Measurements from ENCODE around the gene LZTS2.
A peak's percentile ranks its signal among the peaks of the same experiment; 100 is the strongest.

The LZTS2 gene

DNA sequence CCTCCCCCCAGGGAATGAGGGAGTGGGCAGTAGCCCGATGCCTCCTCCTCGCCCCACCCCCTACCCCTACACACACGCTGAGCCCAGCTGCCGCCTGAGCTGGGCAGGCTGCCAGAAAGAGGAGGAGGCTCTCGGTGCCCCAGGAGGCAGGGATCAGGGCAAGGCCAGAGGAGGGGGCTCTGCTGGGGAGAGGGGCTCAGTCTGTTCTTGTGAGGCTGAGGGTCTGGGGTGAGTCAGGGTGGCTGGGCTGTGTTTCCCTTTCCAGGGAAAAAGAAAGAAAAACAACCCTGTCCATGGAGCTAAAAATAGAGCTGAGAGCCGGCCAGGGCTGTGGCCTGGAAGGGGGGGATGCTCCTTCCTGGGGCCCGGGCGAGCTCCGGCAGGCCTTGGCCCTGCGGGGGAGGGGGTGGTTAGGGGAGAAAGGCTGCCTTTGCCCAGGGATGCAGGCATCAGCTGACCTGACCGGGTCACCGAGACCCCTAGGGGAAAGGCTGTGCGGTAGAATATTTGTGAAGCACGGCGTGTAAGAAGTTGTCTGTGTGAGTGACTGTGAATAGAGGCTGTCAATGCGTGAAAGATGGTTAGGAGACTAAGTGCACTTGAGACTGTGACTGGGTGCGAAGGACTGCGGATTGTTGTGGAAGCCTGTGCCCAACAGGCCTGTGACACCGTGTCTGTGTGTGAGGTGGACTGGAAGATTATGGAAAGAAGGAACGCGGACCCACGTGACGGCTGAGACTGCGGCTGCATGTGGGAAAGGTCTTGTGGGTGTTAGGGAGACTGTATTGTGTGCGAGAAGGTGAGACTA is 1.2 kb upstream of the LZTS2 start:
- no peaks in the 10 kb centered on the region for H3K9me3 Mint-ChIP-seq
- H3K4me1 Mint-ChIP-seq (ENCODE audit: low read depth in 2 of 2): peaks cover 20 to 23% of the 10 kb centered on the region in 2 donors
- H3K4me3 Mint-ChIP-seq: peak overlapping the region; percentile 76 to 83
- DNase-seq (peak; percentile 26 to 46 (median 44)), ATAC-seq (replicated peaks) (peak; percentile 33)
- peak overlapping the region; percentile 36 to 55 for H3K27ac Mint-ChIP-seq
- no peaks in the 10 kb centered on the region for H3K27me3 Mint-ChIP-seq
- peaks cover 8% of the 10 kb centered on the region for H3K36me3 Mint-ChIP-seq (ENCODE audit: insufficient read depth)

GRCh38 chr10:100998991-100999741 is 442 bp upstream of the LZTS2 start:
- Mint-ChIP-seq H3K27me3 (no peaks in the 10 kb centered on the region), H3K4me1 (ENCODE audit: low read depth in 2 of 2) (peaks cover 20 to 23% of the 10 kb centered on the region in 2 donors), H3K27ac (peak overlapping the region; percentile 36 to 55), H3K36me3 (ENCODE audit: insufficient read depth) (peaks cover 8% of the 10 kb centered on the region), H3K4me3 (peak overlapping the region; percentile 76 to 83), H3K9me3 (no peaks in the 10 kb centered on the region)
- peak; percentile 72 to 81 (median 78) for DNase-seq
- peak; percentile 73 for ATAC-seq (replicated peaks)

GRCh38 chr10:101000127-101000914 is 713 bp downstream of the LZTS2 start:
- H3K27me3 Mint-ChIP-seq: no peaks in the 10 kb centered on the region
- DNase-seq (no peak), ATAC-seq (replicated peaks) (no peak)
- H3K4me3 Mint-ChIP-seq: peak overlapping the region; percentile 45 to 78
- peak overlapping the region in 1 of 2 donors; percentile 84 for H3K27ac Mint-ChIP-seq
- peaks cover 20 to 23% of the 10 kb centered on the region in 2 donors for H3K4me1 Mint-ChIP-seq (ENCODE audit: low read depth in 2 of 2)
- H3K36me3 Mint-ChIP-seq (ENCODE audit: insufficient read depth): peaks cover 11% of the 10 kb centered on the region
- H3K9me3 Mint-ChIP-seq: no peaks in the 10 kb centered on the region

- Mint-ChIP-seq H3K4me3 (peak overlapping the region; percentile 45 to 78), H3K27ac (peak overlapping the region in 1 of 2 donors; percentile 84), H3K4me1 (ENCODE audit: low read depth in 2 of 2) (peaks cover 20 to 21% of the 10 kb centered on the region in 2 donors), H3K36me3 (ENCODE audit: insufficient read depth) (peaks cover 10% of the 10 kb centered on the region), H3K27me3 (no peaks in the 10 kb centered on the region), H3K9me3 (no peaks in the 10 kb centered on the region)
- no peak for DNase-seq
- ATAC-seq (replicated peaks): no peak
Measured at GRCh38 chr10:101000915-101001658, 1.5 kb downstream of the LZTS2 start.

GRCh38 chr10:101001659-101002035 is 2.0 kb downstream of the LZTS2 start:
- Mint-ChIP-seq H3K27me3 (no peaks in the 10 kb centered on the region), H3K4me1 (ENCODE audit: low read depth in 2 of 2) (peaks cover 16% of the 10 kb centered on the region in 2 donors), H3K4me3 (no peak overlapping the region), H3K36me3 (ENCODE audit: insufficient read depth) (peaks cover 6% of the 10 kb centered on the region), H3K9me3 (no peaks in the 10 kb centered on the region), H3K27ac (no peak overlapping the region)
- DNase-seq (no peak), ATAC-seq (replicated peaks) (no peak)

DNA sequence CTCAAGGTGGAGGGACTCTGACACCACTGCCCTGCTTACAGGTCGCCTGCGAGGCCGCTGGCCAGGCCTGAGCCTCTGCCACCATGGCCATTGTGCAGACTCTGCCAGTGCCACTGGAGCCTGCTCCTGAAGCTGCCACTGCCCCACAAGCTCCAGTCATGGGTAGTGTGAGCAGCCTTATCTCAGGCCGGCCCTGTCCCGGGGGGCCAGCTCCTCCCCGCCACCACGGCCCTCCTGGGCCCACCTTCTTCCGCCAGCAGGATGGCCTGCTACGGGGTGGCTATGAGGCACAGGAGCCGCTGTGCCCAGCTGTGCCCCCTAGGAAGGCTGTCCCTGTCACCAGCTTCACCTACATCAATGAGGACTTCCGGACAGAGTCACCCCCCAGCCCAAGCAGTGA is 2.8 kb downstream of the LZTS2 start:
- Mint-ChIP-seq H3K36me3 (ENCODE audit: insufficient read depth) (peaks cover 3% of the 10 kb centered on the region), H3K9me3 (no peaks in the 10 kb centered on the region), H3K4me3 (no peak overlapping the region), H3K27ac (no peak overlapping the region), H3K27me3 (no peaks in the 10 kb centered on the region), H3K4me1 (ENCODE audit: low read depth in 2 of 2) (peaks cover 14 to 15% of the 10 kb centered on the region in 2 donors)
- DNase-seq: no peak
- no peak for ATAC-seq (replicated peaks)

DNA sequence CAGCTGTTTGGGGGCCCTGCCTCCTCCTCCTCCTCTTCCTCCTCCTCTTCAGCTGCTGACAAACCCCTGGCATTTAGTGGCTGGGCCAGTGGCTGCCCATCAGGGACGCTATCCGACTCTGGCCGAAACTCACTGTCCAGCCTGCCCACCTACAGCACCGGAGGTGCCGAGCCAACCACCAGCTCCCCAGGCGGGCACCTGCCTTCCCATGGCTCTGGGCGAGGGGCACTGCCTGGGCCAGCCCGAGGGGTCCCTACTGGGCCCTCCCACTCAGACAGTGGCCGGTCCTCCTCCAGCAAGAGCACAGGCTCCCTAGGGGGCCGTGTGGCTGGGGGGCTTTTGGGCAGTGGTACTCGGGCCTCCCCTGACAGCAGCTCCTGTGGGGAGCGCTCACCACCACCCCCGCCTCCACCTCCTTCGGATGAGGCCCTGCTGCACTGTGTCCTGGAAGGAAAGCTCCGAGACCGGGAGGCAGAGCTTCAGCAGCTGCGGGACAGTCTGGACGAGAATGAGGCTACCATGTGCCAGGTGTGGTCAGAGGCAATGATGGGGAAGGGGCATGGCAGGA is 4.1 kb downstream of the LZTS2 start:
- peaks cover 6 to 8% of the 10 kb centered on the region in 2 donors for H3K4me1 Mint-ChIP-seq (ENCODE audit: low read depth in 2 of 2)

GRCh38 chr10:101005361-101005760 is 5.8 kb downstream of the LZTS2 start:
- Mint-ChIP-seq H3K4me1 (ENCODE audit: low read depth in 2 of 2) (peaks cover 4 to 6% of the 10 kb centered on the region in 2 donors), H3K36me3 (ENCODE audit: insufficient read depth) (peaks cover 3% of the 10 kb centered on the region), H3K27ac (no peak overlapping the region), H3K9me3 (no peaks in the 10 kb centered on the region), H3K27me3 (no peaks in the 10 kb centered on the region), H3K4me3 (no peak overlapping the region)
- DNase-seq: no peak
- no peak for ATAC-seq (replicated peaks)

More for the DNA sequence above, 4.1 kb downstream of the LZTS2 start:
- no peak for ATAC-seq (replicated peaks)
- Mint-ChIP-seq H3K4me3 (no peak overlapping the region), H3K27me3 (no peaks in the 10 kb centered on the region), H3K27ac (no peak overlapping the region), H3K36me3 (ENCODE audit: insufficient read depth) (peaks cover 3% of the 10 kb centered on the region), H3K9me3 (no peaks in the 10 kb centered on the region)
- DNase-seq: no peak

- Mint-ChIP-seq H3K27ac (no peak overlapping the region), H3K9me3 (no peaks in the 10 kb centered on the region), H3K27me3 (no peaks in the 10 kb centered on the region), H3K36me3 (ENCODE audit: insufficient read depth) (peaks cover 3% of the 10 kb centered on the region), H3K4me1 (ENCODE audit: low read depth in 2 of 2) (peaks cover 2 to 4% of the 10 kb centered on the region in 2 donors), H3K4me3 (no peak overlapping the region)
- ATAC-seq (replicated peaks) (no peak), DNase-seq (no peak)
Measured at GRCh38 chr10:101005869-101006567, 6.4 kb downstream of the LZTS2 start.

GRCh38 chr10:101006593-101007098 is 7.0 kb downstream of the LZTS2 start:
- no peaks in the 10 kb centered on the region for H3K27me3 Mint-ChIP-seq
- no peak for ATAC-seq (replicated peaks)
- H3K9me3 Mint-ChIP-seq: no peaks in the 10 kb centered on the region
- peaks cover 3% of the 10 kb centered on the region for H3K36me3 Mint-ChIP-seq (ENCODE audit: insufficient read depth)
- no peak overlapping the region for H3K4me3 Mint-ChIP-seq
- no peak overlapping the region for H3K27ac Mint-ChIP-seq
- DNase-seq: no peak
- H3K4me1 Mint-ChIP-seq (ENCODE audit: low read depth in 2 of 2): no peaks in the 10 kb centered on the region

GRCh38 chr10:101007099-101007711 is 7.6 kb downstream of the LZTS2 start:
- Mint-ChIP-seq H3K9me3 (no peaks in the 10 kb centered on the region), H3K4me1 (ENCODE audit: low read depth in 2 of 2) (no peaks in the 10 kb centered on the region), H3K27ac (no peak overlapping the region), H3K4me3 (no peak overlapping the region), H3K36me3 (ENCODE audit: insufficient read depth) (peaks cover 3% of the 10 kb centered on the region), H3K27me3 (no peaks in the 10 kb centered on the region)
- ATAC-seq (replicated peaks): no peak
- no peak for DNase-seq
